Gastrocnemius medialis (tissue), 4 donors: ENCODE measurements around the gene CBL.

Source experiments
- POLR2A ChIP-seq, 2 donors: fragments of 450-650 bp; IDR thresholded peaks; one replicate each; pipeline ENCODE4 v1.6.1; 2017; ENCODE audit warnings: antibody characterized with exemption in 2 of 2, mild to moderate bottlenecking in 2 of 2, moderate library complexity in 2 of 2
- TF ChIP-seq, protein P1 (sequence below), 5 experiments: fragments of 450-650 bp in 3 of 5; fragments of 200-600 bp in 2 of 5; sonication (generic) in 2 of 5; IDR thresholded peaks in 4 of 5; conservative IDR thresholded peaks in 1 of 5; 1 replicate in 4 of 5; 2 replicates in 1 of 5; pipeline ENCODE4 v1.5.1; 2016 to 2019; ENCODE audit warnings: antibody characterized with exemption in 5 of 5, mild to moderate bottlenecking in 3 of 5, moderate library complexity in 3 of 5

- TF ChIP-seq, protein P1, sequence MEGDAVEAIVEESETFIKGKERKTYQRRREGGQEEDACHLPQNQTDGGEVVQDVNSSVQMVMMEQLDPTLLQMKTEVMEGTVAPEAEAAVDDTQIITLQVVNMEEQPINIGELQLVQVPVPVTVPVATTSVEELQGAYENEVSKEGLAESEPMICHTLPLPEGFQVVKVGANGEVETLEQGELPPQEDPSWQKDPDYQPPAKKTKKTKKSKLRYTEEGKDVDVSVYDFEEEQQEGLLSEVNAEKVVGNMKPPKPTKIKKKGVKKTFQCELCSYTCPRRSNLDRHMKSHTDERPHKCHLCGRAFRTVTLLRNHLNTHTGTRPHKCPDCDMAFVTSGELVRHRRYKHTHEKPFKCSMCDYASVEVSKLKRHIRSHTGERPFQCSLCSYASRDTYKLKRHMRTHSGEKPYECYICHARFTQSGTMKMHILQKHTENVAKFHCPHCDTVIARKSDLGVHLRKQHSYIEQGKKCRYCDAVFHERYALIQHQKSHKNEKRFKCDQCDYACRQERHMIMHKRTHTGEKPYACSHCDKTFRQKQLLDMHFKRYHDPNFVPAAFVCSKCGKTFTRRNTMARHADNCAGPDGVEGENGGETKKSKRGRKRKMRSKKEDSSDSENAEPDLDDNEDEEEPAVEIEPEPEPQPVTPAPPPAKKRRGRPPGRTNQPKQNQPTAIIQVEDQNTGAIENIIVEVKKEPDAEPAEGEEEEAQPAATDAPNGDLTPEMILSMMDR (IDR thresholded peaks at IDR 0.05 in 4 of 5, conservative IDR thresholded peaks at IDR 0.05 in 1 of 5), result no peak
- no peak for TF ChIP-seq POLR2A (IDR thresholded peaks at IDR 0.05)
These were observed 11.2 kb upstream of the CBL start for GRCh38 chr11:119194811-119195440.
